ENCODE data around the gene ZKSCAN8.

ZKSCAN8 gene

DNA sequence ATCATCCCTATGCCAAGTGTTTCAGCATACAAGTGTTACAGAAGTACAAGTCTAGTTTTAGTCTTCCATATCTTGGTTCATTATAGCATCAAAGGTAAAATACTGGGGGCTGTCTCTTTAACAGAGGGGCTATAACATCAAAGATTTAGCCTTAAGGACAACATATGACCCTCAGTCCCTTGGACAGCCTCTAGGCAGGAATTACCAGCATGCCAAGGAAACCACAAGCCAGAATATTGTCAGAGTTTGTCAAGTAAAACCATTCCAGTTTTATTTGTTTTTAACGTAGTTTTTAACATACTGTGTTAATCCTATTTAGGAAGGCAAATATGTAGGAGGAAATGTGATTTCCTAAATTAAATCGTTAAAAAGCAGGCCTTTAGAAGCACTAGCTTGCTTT, 18.6 kb downstream of the ZKSCAN8 start:
- TF ChIP-seq, protein P1, sequence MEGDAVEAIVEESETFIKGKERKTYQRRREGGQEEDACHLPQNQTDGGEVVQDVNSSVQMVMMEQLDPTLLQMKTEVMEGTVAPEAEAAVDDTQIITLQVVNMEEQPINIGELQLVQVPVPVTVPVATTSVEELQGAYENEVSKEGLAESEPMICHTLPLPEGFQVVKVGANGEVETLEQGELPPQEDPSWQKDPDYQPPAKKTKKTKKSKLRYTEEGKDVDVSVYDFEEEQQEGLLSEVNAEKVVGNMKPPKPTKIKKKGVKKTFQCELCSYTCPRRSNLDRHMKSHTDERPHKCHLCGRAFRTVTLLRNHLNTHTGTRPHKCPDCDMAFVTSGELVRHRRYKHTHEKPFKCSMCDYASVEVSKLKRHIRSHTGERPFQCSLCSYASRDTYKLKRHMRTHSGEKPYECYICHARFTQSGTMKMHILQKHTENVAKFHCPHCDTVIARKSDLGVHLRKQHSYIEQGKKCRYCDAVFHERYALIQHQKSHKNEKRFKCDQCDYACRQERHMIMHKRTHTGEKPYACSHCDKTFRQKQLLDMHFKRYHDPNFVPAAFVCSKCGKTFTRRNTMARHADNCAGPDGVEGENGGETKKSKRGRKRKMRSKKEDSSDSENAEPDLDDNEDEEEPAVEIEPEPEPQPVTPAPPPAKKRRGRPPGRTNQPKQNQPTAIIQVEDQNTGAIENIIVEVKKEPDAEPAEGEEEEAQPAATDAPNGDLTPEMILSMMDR (IDR thresholded peaks at IDR 0.05; ENCODE audit: low read depth, low read length) = no peak
- H3K4me3 ChIP-seq (ENCODE audit: low read depth, low read length) = no peak overlapping the region

DNA sequence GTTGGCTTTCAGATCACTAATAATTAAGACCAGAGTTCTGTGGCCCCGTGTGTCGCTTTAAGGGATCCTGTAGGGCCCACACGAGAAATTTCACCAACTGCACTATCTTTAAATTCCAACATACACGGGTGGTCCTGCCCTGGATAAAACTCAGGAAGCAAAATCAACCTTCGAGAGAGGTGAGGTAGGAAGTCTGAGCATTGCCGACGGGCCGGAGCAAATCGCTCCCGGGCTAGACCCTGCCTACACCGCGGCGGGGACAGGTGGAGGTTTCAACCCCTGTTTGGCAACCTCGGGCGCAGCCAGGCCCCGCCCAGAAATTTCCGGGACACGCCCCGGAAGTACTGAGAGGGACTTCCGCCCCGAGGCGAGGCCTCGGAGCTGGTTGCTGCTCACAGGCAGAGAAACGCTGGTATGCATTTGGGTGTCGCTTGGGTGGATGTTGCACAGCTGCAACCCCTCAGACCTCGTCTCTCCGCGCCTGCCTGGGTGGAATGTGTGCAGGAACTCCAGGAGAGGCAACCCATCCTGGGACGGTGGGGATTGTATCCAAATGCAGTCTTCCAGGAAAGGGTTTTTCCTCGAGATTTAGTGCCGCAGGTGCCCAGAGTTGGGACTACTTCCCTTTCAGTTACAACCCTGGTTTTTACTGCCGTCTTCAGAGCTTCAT, 19.9 kb downstream of the ZKSCAN8 start:
- TF ChIP-seq, protein P1 (IDR thresholded peaks at IDR 0.05; ENCODE audit: low read depth, low read length) = no peak
- H3K4me3 ChIP-seq (ENCODE audit: low read depth, low read length) = peak overlapping the region; percentile 56

DNA sequence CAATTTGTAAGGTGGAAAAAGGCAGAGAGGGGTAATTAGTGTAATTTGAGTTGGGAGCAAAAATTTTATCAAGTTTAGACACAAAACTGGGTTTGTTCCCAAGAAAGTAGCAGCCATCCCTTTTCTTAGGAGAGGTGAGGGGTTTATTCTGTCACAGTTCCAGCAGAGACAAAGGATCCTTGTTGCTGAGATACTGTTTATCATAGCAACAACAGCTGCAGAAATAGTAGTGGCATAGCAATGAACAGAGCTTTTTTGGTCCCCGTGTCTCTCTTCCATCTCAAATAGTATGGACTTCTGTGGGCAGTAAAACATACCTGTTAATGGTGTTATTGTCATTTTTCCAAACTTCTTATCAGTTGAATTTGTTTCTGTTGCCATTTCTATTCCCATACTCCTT, 23.9 kb downstream of the ZKSCAN8 start:
- no peak overlapping the region for H3K4me3 ChIP-seq (ENCODE audit: low read depth, low read length)
- TF ChIP-seq, protein P1 (IDR thresholded peaks at IDR 0.05; ENCODE audit: low read depth, low read length) = no peak

DNA sequence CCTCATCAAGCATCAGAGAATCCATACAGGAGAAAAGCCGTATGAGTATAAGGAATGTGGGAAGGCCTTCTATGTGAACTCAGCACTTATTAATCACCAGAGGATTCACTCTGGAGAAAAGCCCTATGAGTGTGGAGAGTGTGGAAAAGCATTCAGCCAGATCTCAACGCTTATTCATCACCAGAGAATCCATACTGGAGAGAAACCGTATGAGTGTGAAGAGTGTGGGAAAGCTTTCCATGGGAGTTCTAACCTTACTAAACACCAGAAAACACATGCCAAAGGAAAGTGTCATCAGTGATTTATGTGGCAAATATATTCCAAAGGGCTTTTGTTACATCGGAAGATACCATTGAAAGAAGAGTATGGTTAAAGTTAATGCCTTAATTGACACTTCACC, 25.4 kb downstream of the ZKSCAN8 start:
- H3K4me3 ChIP-seq (ENCODE audit: low read depth, low read length) = no peak overlapping the region
- TF ChIP-seq, protein P1 (IDR thresholded peaks at IDR 0.05; ENCODE audit: low read depth, low read length) = no peak

DNA sequence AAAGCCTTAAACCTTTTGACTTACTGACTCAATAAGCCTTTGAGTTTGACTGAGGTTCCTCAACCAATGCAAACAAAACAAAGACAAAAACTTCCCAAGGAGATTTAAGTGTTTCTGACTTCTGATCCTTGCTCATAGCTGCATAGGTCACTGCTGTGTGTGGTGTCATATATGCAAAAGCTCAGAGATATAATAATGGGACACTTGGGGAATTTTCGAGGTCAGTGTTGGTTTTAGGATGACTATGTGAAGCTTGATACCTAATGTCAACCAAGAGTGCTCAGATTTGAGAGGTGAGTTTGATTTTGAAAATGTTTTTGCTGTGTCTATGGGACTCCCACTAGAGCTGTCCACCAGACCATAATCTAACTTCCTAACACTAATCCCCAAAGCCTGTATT, 26.2 kb downstream of the ZKSCAN8 start:
- TF ChIP-seq, protein P1 (IDR thresholded peaks at IDR 0.05; ENCODE audit: low read depth, low read length) = no peak
- H3K4me3 ChIP-seq (ENCODE audit: low read depth, low read length) = no peak overlapping the region

DNA sequence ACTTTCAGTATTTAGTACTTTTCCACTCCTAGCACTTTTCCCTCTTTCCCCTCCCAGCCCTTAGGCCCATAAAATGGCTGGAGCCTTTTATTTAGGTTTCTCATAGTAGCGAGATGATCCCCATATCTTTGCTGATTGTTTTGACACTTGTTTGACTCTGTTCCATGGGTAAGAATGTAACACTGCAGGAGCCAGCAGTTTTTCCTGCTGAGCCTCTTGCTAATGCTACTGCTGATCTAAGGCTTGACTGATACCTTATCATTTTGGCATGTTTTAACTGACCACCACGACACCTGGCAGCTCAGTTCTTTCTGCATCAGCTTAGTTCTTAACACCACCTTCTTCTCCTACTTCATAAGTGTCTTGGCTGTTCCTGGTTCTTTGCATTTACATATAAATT, 29.6 kb downstream of the ZKSCAN8 start:
- no peak overlapping the region for H3K4me3 ChIP-seq (ENCODE audit: low read depth, low read length)
- TF ChIP-seq, protein P1 (IDR thresholded peaks at IDR 0.05; ENCODE audit: low read depth, low read length) = no peak

DNA sequence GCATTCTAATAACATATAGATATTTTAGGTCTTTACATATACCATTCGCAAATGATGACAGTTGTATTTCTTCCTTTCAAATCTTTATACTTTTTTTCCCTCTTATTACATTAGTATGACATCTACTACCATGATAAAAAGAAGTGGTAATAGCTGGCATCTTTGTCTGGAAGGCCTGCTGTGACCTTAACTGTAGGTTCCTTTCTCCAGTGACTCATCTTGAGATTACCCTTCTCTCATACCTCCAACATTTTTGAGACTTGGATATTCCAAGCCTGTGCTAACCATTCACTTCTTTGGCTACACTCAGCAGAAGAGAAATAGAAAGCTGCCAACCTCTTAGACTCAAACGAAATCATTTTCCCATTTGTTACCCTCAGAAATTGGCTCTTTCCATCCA, 30.3 kb downstream of the ZKSCAN8 start:
- TF ChIP-seq, protein P1 (IDR thresholded peaks at IDR 0.05; ENCODE audit: low read depth, low read length) = no peak
- H3K4me3 ChIP-seq (ENCODE audit: low read depth, low read length) = no peak overlapping the region
